CD14-positive monocyte (primary cell): ENCODE results near the gene PGM5. TPM values are rescaled to one million over a fixed set of nuclear protein-coding genes. Genes with fewer than 3 reads are reported as not detected.
"Not testable (repeated sequence)": the region's sequence is repeated elsewhere in the genome, so short reads cannot be mapped to it uniquely, and the experiment has no call there.

Experiments used
- DNase-seq, 3 donors: peaks; one replicate each; pipeline ENCODE4 v3.0.0-alpha.2; 2011 to 2022
- H2AFZ ChIP-seq: 2 replicates; pipeline ENCODE4 v1.6.0; 2012; ENCODE audit warnings: mild to moderate bottlenecking, low read depth, low read length, inconsistent platforms; ENCODE audit not compliant: insufficient read depth, poor library complexity, severe bottlenecking
- H3K27ac ChIP-seq, 2 donors: 1 replicate in 1 of 2; 2 replicates in 1 of 2; pipeline ENCODE4 v1.5.1; 2012 to 2013; ENCODE audit warnings: low read length in 2 of 2, control low read depth in 1 of 2, inconsistent platforms in 1 of 2, low read depth in 1 of 2, mild to moderate bottlenecking in 1 of 2
- H3K27me3 ChIP-seq, 2 donors: one replicate each; pipeline versions ENCODE4 v1.6.0 to v1.6.1; 2011 to 2013; ENCODE audit warnings: low read length in 2 of 2; ENCODE audit not compliant: control insufficient read depth in 2 of 2, insufficient read depth in 2 of 2
- H3K36me3 ChIP-seq, 2 donors: replicated peaks in 1 of 2; 1 replicate in 1 of 2; 2 replicates in 1 of 2; pipeline versions ENCODE4 v1.5.1 to v1.6.1; 2012 to 2013; ENCODE audit warnings: low read length in 2 of 2, control low read depth in 1 of 2, inconsistent platforms in 1 of 2, mild to moderate bottlenecking in 1 of 2; ENCODE audit not compliant: insufficient read depth in 2 of 2, control insufficient read depth in 1 of 2
- H3K4me1 ChIP-seq, 2 donors: 1 replicate in 1 of 2; 2 replicates in 1 of 2; pipeline versions ENCODE4 v1.5.1 to v1.6.1; 2012 to 2013; ENCODE audit warnings: low read length in 2 of 2, control low read depth in 1 of 2, inconsistent platforms in 1 of 2, mild to moderate bottlenecking in 1 of 2, moderate library complexity in 1 of 2; ENCODE audit not compliant: insufficient read depth in 2 of 2, control insufficient read depth in 1 of 2
- H3K4me2 ChIP-seq: replicated peaks from 2 replicates; pipeline ENCODE3; 2012; ENCODE audit warnings: low read length, moderate library complexity, mild to moderate bottlenecking; ENCODE audit not compliant: poor library complexity, severe bottlenecking; ENCODE audit errors: extremely low read depth
- H3K4me3 ChIP-seq, 3 experiments: fragments of 200-600 bp in 1 of 3; sonication (generic) in 1 of 3; replicated peaks in 1 of 3; 1 replicate in 2 of 3; 2 replicates in 1 of 3; pipeline ENCODE4 v1.5.1; 2011 to 2013; ENCODE audit warnings: low read length in 3 of 3, mild to moderate bottlenecking in 3 of 3, control low read depth in 2 of 3, low read depth in 2 of 3, inconsistent platforms in 1 of 3, moderate library complexity in 1 of 3
- H3K79me2 ChIP-seq: 2 replicates; pipeline ENCODE4 v1.6.0; 2012; ENCODE audit warnings: mild to moderate bottlenecking, control low read depth, inconsistent platforms, low read length, moderate library complexity; ENCODE audit not compliant: insufficient read depth
- H3K9ac ChIP-seq: 2 replicates; pipeline ENCODE4 v1.6.0; 2017; ENCODE audit warnings: low read length, mild to moderate bottlenecking; ENCODE audit not compliant: insufficient read depth, poor library complexity, severe bottlenecking
- H3K9me3 ChIP-seq, 2 donors: replicated peaks in 1 of 2; 1 replicate in 1 of 2; 2 replicates in 1 of 2; pipeline versions ENCODE4 v1.5.1 to v1.6.1; 2012 to 2013; ENCODE audit warnings: low read length in 2 of 2, control low read depth in 1 of 2; ENCODE audit not compliant: control insufficient read depth in 1 of 2, insufficient read depth in 1 of 2
- H4K20me1 ChIP-seq: 2 replicates; pipeline ENCODE4 v1.6.0; 2012; ENCODE audit warnings: mild to moderate bottlenecking, low read length, control low read depth, moderate library complexity; ENCODE audit not compliant: insufficient read depth
- H3K27ac Mint-ChIP-seq, 7 donors: one replicate each; pipeline ENCODE4 v1.8.0; 2020; ENCODE audit warnings: mild to moderate bottlenecking in 7 of 7, mixed read lengths in 7 of 7, moderate library complexity in 6 of 7, inconsistent platforms in 2 of 7
- H3K27me3 Mint-ChIP-seq, 3 donors: one replicate each; pipeline ENCODE4 v1.8.0; 2021 to 2022; ENCODE audit warnings: low read depth in 3 of 3, mild to moderate bottlenecking in 3 of 3, mixed read lengths in 3 of 3, moderate library complexity in 3 of 3, inconsistent platforms in 1 of 3
- H3K36me3 Mint-ChIP-seq, 2 donors: one replicate each; pipeline ENCODE4 v1.8.0; 2020; ENCODE audit warnings: mixed read lengths in 2 of 2, inconsistent platforms in 1 of 2, mild to moderate bottlenecking in 1 of 2
- H3K4me1 Mint-ChIP-seq: one replicate; pipeline ENCODE4 v1.8.0; 2020; ENCODE audit warnings: mild to moderate bottlenecking, mixed read lengths
- H3K4me3 Mint-ChIP-seq, 2 donors: one replicate each; pipeline ENCODE4 v1.8.0; 2020; ENCODE audit warnings: mild to moderate bottlenecking in 2 of 2, mixed read lengths in 2 of 2, moderate library complexity in 1 of 2
- H3K9me3 Mint-ChIP-seq, 7 donors: one replicate each; pipeline ENCODE4 v1.8.0; 2020 to 2022; ENCODE audit warnings: mixed read lengths in 7 of 7, mild to moderate bottlenecking in 6 of 7, moderate library complexity in 6 of 7, inconsistent platforms in 2 of 7
- WGBS: methylation state at CpG from one replicate; pipeline ENCODE4 v1.1.5; 2013; ENCODE audit warnings: missing lambda C conversion rate; ENCODE audit not compliant: insufficient coverage; 5-methylcytosine and 5-hydroxymethylcytosine counted together
- intact Hi-C, 2 donors: fragments of 100-400 bp; cut with micrococcal nuclease; formaldehyde crosslinking; loops; one replicate each; pipeline versions ENCODE4 v1.15.0 to v1.15.1; 2023
- polyA plus RNA-seq, 3 donors: library from polyadenylated mRNA; depleted of rRNA in 1 of 3; unstranded in 2 of 3; stranded (reverse) in 1 of 3; fragments of 300-500 nt in 2 of 3; fragments of >200 nt in 1 of 3; fragmentation: Illumina TruSeq in 2 of 3; gene quantifications; 1 replicate in 2 of 3; 2 replicates in 1 of 3; pipeline ENCODE4 v1.2.3, GENCODE V29; 2012 to 2021

Gene PGM5
- polyA plus RNA-seq, 3 donors: 0.35 to 1.2 (median 1.1) TPM

- H4K20me1 ChIP-seq, H3K4me2 ChIP-seq, H3K9ac ChIP-seq, H3K9me3 Mint-ChIP-seq, H2AFZ ChIP-seq, H3K27me3 Mint-ChIP-seq, DNase-seq, H3K4me1 Mint-ChIP-seq, H3K27me3 ChIP-seq, H3K27ac Mint-ChIP-seq, H3K4me3 ChIP-seq, H3K36me3 Mint-ChIP-seq, intact Hi-C loops, H3K79me2 ChIP-seq, H3K4me3 Mint-ChIP-seq, H3K36me3 ChIP-seq, H3K4me1 ChIP-seq, H3K27ac ChIP-seq, H3K9me3 ChIP-seq: not testable (repeated sequence)
- WGBS: no CpG with 5 or more reads among the region's 11 CpGs
These were observed 25.8 kb upstream of the PGM5 start for GRCh38 chr9:68330531-68331173.

GRCh38 chr9:68332122-68332521 is 24.3 kb upstream of the PGM5 start:
- H3K79me2 ChIP-seq, H3K4me3 ChIP-seq, H3K9ac ChIP-seq, H3K4me1 ChIP-seq, H3K36me3 ChIP-seq, H3K36me3 Mint-ChIP-seq, H3K27ac ChIP-seq, H3K9me3 Mint-ChIP-seq, intact Hi-C loops, DNase-seq, H3K27me3 ChIP-seq, H3K9me3 ChIP-seq, H3K4me3 Mint-ChIP-seq, H4K20me1 ChIP-seq, H3K4me1 Mint-ChIP-seq, H3K27me3 Mint-ChIP-seq, H3K4me2 ChIP-seq, H2AFZ ChIP-seq, H3K27ac Mint-ChIP-seq: not testable (repeated sequence)
- WGBS: no CpG with 5 or more reads among the region's 1 CpG

DNA sequence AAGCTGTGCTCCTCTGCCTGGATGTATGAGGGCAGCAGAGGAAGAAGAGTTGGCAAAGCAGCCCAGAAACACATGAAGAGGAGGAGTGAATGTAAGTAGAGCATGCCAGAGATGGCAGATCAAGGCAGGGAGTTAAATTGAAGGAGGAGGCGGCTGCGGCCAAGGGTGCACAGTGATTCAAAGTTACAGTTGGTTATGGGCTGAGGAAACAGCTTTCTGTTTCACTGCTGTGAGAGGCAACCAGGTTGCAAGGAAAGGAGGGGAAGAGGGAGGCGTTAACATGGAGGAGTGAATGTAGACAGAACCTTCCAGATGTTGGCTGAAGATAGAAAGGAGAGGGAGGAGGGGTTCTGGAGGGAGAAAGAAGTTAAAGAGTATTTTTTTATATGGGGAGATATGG is 20.5 kb upstream of the PGM5 start:
- H3K27me3 Mint-ChIP-seq, H3K27me3 ChIP-seq, H3K27ac ChIP-seq, H3K9ac ChIP-seq, H3K4me2 ChIP-seq, H3K4me3 ChIP-seq, H3K79me2 ChIP-seq, H3K9me3 ChIP-seq, H3K4me3 Mint-ChIP-seq, H3K9me3 Mint-ChIP-seq, H3K27ac Mint-ChIP-seq, H3K4me1 ChIP-seq, DNase-seq, intact Hi-C loops, H3K36me3 Mint-ChIP-seq, H3K36me3 ChIP-seq, H3K4me1 Mint-ChIP-seq, H2AFZ ChIP-seq, H4K20me1 ChIP-seq: not testable (repeated sequence)
- no CpG with 5 or more reads among the region's 3 CpGs for WGBS

DNA sequence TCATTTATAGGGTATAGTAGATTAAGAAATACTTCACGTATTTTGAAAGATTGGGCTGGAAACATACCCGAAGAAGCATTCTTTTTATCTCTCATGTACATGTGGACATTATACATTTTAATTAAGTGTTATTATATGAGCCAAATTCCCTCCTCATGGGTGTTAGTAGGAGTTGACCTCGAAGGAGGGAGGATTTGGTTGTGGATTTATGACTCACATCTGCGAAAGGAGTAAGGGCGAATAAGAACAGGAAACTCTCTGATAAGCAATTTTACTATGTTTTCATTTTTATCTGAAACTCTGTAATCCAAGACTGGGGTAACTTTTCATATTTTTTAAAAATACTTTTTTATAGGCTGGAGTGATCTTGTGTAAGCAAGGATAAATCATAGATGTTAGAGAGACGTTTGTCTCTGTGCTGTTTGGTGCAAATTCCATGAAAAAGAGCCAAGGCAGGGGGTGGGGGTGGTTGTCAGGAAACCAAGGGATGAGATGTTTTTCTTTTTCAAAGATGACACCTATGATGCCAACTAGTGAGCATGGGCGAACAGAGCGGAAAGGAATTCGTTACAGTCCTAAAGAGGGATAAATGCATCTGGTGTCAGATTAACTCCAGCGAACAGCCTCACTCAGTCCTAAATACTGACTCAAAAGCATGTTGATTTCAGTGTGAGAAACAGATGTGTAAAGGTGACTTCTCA is 19.6 kb upstream of the PGM5 start:
- H3K4me1 ChIP-seq, H3K4me1 Mint-ChIP-seq, H3K36me3 ChIP-seq, H3K4me2 ChIP-seq, H3K27me3 ChIP-seq, H3K27ac Mint-ChIP-seq, H3K36me3 Mint-ChIP-seq, H3K9ac ChIP-seq, H3K4me3 ChIP-seq, H3K27me3 Mint-ChIP-seq, intact Hi-C loops, H2AFZ ChIP-seq, H3K27ac ChIP-seq, H3K9me3 ChIP-seq, H3K4me3 Mint-ChIP-seq, H3K9me3 Mint-ChIP-seq, DNase-seq, H4K20me1 ChIP-seq, H3K79me2 ChIP-seq: not testable (repeated sequence)
- no CpG with 5 or more reads among the region's 10 CpGs for WGBS
